ENCODE results near the gene TMEM39A.
A peak's percentile ranks its signal among the peaks of the same experiment; 100 is the strongest.

TMEM39A gene

DNA sequence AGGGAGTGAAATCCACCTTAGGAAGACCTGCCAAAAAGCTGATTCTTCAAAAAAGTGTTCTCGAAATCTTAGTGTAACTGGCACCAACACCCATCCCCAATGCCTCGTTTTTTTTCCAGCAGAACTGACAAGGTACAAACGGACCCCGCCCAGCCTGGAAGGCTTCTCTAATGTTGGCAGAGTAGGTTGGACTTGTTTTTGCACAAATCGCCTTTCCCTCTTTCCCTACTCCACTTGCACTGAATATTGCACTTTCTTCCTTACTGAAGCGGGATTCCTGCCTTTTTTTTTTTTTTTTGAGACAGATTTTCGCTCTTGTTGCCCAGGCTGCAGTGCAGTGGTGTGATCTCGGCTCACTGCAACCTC, 34.4 kb upstream of the TMEM39A start:
- Histone ChIP-seq H3K4me3 (peak overlapping the region; percentile 64 to 86 (median 82)), H3K4me1 (peaks cover 22 to 43% (median 30%) of the 10 kb centered on the region in 10 experiments), H3K9ac (peak overlapping the region; percentile 80 to 96 (median 92)), H3K9me3 (replicated peaks in 1 of 11) (no peaks in the 10 kb centered on the region), H3K27me3 (no peaks in the 10 kb centered on the region), H3K27ac (peak overlapping the region; percentile 75 to 96 (median 92); a peak in 21 of 22 replicates), H3K4me2 (peak overlapping the region; percentile 69 to 92 (median 82)), H4K20me1 (no peaks in the 10 kb centered on the region), H3K36me3 (peaks cover 8 to 13% (median 10%) of the 10 kb centered on the region in 11 experiments; a peak in 20 of 22 replicates)
- no peak for TF ChIP-seq Cebpa-rat (IDR thresholded peaks at IDR 0.05)

DNA sequence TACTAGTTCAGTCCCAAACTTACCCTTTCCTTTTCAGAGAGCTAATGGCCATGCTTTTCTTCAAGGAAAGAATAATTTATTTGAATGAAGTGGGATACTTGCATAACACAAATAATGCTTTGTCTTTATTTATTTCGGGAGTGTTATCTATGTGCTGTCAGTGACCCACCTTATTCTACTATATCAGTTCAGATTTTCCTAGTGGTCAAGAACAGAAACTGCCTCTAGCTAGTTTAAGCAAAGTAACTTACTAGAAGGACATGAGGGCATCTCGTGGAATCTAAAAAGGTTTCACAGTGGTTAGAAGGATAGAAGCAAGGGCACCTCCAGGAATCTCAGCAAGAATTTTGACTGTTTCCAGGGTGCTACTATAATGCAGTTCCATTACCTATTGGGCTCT, 31.2 kb upstream of the TMEM39A start:
- Histone ChIP-seq H3K4me3 (no peak overlapping the region), H3K4me1 (peaks cover 13 to 22% (median 15%) of the 10 kb centered on the region in 10 experiments), H3K4me2 (no peak overlapping the region), H3K9me3 (replicated peaks in 1 of 11) (no peaks in the 10 kb centered on the region), H4K20me1 (no peaks in the 10 kb centered on the region), H3K36me3 (peaks cover 23 to 34% (median 30%) of the 10 kb centered on the region in 11 experiments), H3K27ac (no peak overlapping the region), H3K27me3 (no peaks in the 10 kb centered on the region), H3K9ac (no peak overlapping the region)
- TF ChIP-seq Cebpa-rat (IDR thresholded peaks at IDR 0.05): no peak

DNA sequence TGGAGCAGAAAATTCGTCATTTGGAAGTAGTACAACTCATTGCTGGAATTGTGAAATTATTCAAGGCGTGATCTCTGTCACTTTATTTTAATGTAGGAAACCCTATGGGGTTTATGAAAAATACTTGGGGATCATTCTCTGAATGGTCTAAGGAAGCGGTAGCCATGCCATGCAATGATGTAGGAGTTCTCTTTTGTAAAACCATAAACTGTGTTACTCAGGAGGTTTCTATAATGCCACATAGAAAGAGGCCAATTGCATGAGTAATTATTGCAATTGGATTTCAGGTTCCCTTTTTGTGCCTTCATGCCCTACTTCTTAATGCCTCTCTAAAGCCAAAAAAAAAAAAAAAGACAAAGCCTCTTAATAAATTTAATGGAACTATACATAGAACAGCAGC, 29.4 kb upstream of the TMEM39A start:
- Histone ChIP-seq H3K27ac (no peak overlapping the region), H3K9ac (no peak overlapping the region), H3K4me1 (peaks cover 4 to 16% (median 7%) of the 10 kb centered on the region in 10 experiments; a peak in 14 of 20 replicates), H3K27me3 (no peaks in the 10 kb centered on the region), H4K20me1 (no peaks in the 10 kb centered on the region), H3K4me3 (no peak overlapping the region), H3K4me2 (no peak overlapping the region), H3K9me3 (replicated peaks in 1 of 11) (no peaks in the 10 kb centered on the region), H3K36me3 (peaks cover 40 to 50% (median 48%) of the 10 kb centered on the region in 11 experiments)
- no peak for TF ChIP-seq Cebpa-rat (IDR thresholded peaks at IDR 0.05)

DNA sequence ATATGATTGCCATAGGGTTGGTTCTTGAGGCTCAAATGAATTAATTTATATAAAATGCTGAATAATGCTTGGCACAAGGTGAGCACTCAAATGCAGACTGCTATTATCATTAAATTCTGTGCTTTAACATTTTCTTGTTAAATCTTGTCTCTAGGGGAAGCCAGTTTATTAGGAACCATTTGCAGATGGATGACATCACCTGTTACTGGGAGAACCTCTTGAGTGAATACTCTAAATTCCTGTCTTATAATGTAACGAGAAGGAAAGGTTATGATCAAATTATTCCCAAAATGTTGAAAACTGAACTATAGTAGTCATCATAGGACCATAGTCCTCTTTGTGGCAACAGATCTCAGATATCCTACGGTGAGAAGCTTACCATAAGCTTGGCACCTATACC, 28.7 kb upstream of the TMEM39A start:
- H3K27ac ChIP-seq: no peak overlapping the region
- no peak overlapping the region for H3K4me3 ChIP-seq
- H3K27me3 ChIP-seq: no peaks in the 10 kb centered on the region
- H3K4me1 ChIP-seq: peaks cover 0 to 10% (median 0%) of the 10 kb centered on the region in 10 experiments; a peak in 7 of 20 replicates
- H3K4me2 ChIP-seq: no peak overlapping the region
- H3K36me3 ChIP-seq: peaks cover 46 to 57% (median 55%) of the 10 kb centered on the region in 11 experiments
- TF ChIP-seq Cebpa-rat (IDR thresholded peaks at IDR 0.05): no peak
- no peaks in the 10 kb centered on the region for H3K9me3 ChIP-seq (replicated peaks in 1 of 11)
- H3K9ac ChIP-seq: no peak overlapping the region
- H4K20me1 ChIP-seq: no peaks in the 10 kb centered on the region

DNA sequence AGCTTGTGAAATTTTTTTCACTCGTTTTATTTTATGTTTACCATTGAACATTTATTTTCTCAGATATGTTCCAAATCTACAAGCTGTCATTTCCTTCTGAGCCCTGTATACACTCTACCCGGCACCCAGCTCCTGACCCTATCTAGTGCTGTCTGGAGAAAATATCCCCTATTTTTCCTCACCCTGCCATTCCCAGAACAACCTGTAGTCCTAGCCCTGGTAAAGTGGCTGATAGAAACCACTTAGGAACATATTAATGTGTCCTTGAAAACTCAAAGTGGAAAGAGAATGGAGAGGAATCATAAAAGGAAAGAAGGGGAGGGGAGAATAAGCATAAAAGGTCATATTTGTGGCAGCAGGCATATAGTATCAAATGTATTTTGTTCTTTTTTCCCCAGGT, 26.7 kb upstream of the TMEM39A start:
- no peak for TF ChIP-seq Cebpa-rat (IDR thresholded peaks at IDR 0.05)
- H3K4me3 ChIP-seq: no peak overlapping the region

DNA sequence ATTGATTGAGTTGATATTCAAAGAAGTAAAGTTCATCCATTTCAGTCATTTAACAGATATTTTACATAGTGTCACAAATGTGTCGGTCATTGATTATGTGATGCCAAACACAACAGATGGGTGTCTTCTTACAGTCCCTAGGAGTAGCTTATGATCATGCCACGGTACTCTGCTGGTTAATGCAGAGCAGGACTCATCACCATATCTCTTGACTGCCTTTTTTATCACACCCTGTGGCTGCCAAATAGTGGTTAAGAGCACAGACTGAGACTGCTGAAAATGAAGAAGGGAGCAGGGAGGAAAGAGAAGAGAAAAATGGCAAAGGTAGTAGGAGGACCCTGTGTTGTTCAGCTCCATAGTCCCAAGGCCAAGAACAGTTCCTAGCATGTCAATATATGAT, 22.1 kb upstream of the TMEM39A start:
- H3K4me1 ChIP-seq: no peaks in the 10 kb centered on the region
- H4K20me1 ChIP-seq: no peaks in the 10 kb centered on the region
- no peaks in the 10 kb centered on the region for H3K9me3 ChIP-seq (replicated peaks in 1 of 11)
- no peak overlapping the region for H3K27ac ChIP-seq
- no peaks in the 10 kb centered on the region for H3K27me3 ChIP-seq
- H3K4me3 ChIP-seq: no peak overlapping the region
- no peak overlapping the region for H3K4me2 ChIP-seq
- H3K9ac ChIP-seq: no peak overlapping the region
- peaks cover 76 to 100% (median 93%) of the 10 kb centered on the region in 11 experiments for H3K36me3 ChIP-seq
- no peak for TF ChIP-seq Cebpa-rat (IDR thresholded peaks at IDR 0.05)

More for the DNA sequence above, 26.7 kb upstream of the TMEM39A start:
- no peaks in the 10 kb centered on the region for H4K20me1 ChIP-seq
- H3K4me1 ChIP-seq: no peaks in the 10 kb centered on the region
- H3K27ac ChIP-seq: no peak overlapping the region
- peaks cover 66 to 76% (median 74%) of the 10 kb centered on the region in 11 experiments for H3K36me3 ChIP-seq
- H3K27me3 ChIP-seq: no peaks in the 10 kb centered on the region
- no peak overlapping the region for H3K4me2 ChIP-seq
- H3K9me3 ChIP-seq (replicated peaks in 1 of 11): no peaks in the 10 kb centered on the region
- no peak overlapping the region for H3K9ac ChIP-seq

DNA sequence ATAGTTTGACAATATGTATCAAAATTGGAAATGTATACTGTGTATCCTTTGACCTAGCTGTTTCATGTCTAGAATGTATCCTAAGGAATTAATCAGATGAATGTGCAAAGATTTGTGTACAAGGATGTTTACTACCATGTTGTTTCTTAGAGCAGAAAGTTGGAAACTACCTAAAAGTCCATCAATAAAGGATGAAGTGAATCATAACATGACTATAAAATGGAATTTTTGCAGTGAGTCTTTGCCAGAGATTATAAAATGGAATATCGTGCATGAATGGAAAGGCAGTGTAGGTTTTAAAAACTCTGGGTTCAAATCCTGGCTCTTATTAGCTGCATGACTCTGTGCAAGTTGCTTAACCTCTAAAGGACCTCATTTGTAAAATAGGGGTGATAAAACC, 19.7 kb upstream of the TMEM39A start:
- Histone ChIP-seq H3K4me2 (no peak overlapping the region), H3K9ac (no peak overlapping the region), H4K20me1 (no peaks in the 10 kb centered on the region), H3K4me1 (no peaks in the 10 kb centered on the region), H3K27ac (no peak overlapping the region), H3K27me3 (no peaks in the 10 kb centered on the region), H3K36me3 (peaks cover 72 to 100% (median 94%) of the 10 kb centered on the region in 11 experiments), H3K9me3 (replicated peaks in 1 of 11) (no peaks in the 10 kb centered on the region), H3K4me3 (no peak overlapping the region)
- no peak for TF ChIP-seq Cebpa-rat (IDR thresholded peaks at IDR 0.05)

DNA sequence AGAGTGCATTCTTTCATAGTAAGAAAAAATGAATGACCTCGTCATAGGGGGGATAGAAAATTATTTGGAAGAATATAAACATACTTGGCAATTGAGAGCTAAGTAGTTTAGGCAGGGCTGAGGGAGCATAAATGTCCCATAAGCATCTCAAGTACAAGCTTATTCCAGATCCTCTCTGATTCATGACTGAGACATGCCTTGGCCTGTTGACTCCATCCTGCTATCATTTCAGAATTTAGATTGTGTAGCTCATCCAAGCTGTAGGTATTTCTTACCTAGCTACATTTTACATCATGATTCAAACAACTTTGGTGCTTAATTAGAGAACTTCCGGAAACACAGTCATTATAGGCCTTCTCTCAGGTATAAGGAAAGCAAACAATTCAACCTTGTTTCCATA, 17.7 kb upstream of the TMEM39A start:
- Histone ChIP-seq H3K27me3 (no peaks in the 10 kb centered on the region), H3K36me3 (peaks cover 71 to 100% (median 92%) of the 10 kb centered on the region in 11 experiments), H4K20me1 (no peaks in the 10 kb centered on the region), H3K9ac (no peak overlapping the region), H3K4me2 (no peak overlapping the region), H3K9me3 (replicated peaks in 1 of 11) (no peaks in the 10 kb centered on the region), H3K27ac (no peak overlapping the region), H3K4me3 (no peak overlapping the region), H3K4me1 (no peaks in the 10 kb centered on the region)
- no peak for TF ChIP-seq Cebpa-rat (IDR thresholded peaks at IDR 0.05)

DNA sequence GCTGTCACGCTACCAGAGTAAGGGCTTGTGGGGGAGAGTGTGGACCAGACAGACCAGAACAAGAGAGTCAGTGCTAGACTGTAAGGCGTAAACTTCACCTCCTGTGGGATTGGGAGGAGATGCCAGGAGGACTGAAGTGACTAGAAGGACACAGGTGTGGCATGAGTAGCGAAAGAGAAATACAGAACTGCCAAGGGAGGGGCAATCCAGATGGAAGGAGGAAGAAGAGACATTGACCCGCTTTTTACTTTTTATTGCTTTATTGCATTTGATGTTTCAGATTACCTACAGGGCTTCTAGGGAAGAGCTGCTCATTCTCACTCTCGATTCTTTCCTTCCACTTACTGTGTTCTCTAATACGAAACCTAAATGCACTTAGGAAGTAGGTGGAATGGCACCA, 7.5 kb upstream of the TMEM39A start:
- Histone ChIP-seq H3K36me3 (peaks cover 37 to 55% (median 50%) of the 10 kb centered on the region in 11 experiments), H3K27ac (no peak overlapping the region), H3K9me3 (replicated peaks in 1 of 11) (no peaks in the 10 kb centered on the region), H3K27me3 (no peaks in the 10 kb centered on the region), H3K4me2 (peak overlapping the region in 10 of 11 experiments; percentile 86 to 98 (median 90); a peak in 13 of 22 replicates), H3K4me1 (peaks cover 16 to 36% (median 25%) of the 10 kb centered on the region in 10 experiments), H3K4me3 (no peak overlapping the region), H4K20me1 (no peaks in the 10 kb centered on the region), H3K9ac (no peak overlapping the region)
- TF ChIP-seq Cebpa-rat (IDR thresholded peaks at IDR 0.05): no peak
